Measurements from ENCODE around the gene CNTNAP2. TPM values are rescaled to one million over a fixed set of nuclear protein-coding genes. Genes with fewer than 3 reads are reported as not detected.

The CNTNAP2 gene
- total and polyA plus RNA-seq, 2 of the 8 experiments (the other 6 are each of a cell fraction or from before 2014, with no cell fraction given): 27.9 to 71.0 TPM

DNA sequence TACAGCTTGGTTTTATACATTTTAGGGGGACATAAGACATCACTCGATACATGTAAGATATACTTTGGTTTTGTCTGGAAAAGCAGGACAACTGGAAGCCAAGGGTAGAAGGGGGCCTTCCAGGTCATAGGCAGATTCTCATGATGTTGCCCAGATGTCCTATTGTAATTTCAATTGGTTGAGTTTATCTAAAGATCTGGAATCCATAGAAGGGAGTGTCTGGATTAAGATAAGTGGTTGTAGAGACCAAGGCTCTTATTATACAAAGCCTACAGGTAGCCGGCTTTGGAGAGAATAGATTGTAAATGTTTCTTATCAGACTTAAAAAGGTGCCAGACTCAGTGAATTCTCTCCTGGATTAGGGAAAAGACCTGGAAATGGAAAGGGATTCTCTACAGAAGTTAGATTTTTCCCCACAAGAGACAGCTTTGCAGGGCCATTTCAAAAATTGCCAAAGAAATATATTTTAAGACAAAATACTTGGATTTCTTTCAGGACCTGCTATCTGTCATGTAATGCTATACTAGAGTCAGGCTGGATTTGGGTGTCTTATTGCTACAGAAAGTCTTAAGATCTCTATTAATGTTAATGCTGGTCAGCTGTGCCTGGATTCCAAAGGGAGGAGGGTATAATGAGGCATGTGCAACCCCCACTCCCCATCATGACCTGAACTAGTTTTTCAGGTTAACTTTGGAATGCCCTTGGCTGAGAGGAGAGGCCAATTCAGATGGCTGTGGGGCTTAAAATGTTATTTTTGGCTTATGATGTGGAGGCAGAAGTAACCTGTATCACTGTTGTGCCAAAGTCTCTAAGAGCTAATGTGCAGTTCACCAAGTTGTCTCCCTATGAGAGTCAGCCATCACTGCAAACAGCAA lies 1962.8 kb downstream of the CNTNAP2 start:
- Histone ChIP-seq H3K36me3 (ENCODE audit: control insufficient read depth in 2 of 4, insufficient read depth in 4 of 4, low read length in 3 of 4) (no peaks in the 10 kb centered on the region), H4K20me1 (replicated peaks in 1 of 2; ENCODE audit: control insufficient read depth in 1 of 2, insufficient read depth in 2 of 2, low read length in 2 of 2) (no peaks in the 10 kb centered on the region), H3K56ac (replicated peaks; ENCODE audit: insufficient read length, low read depth, low read length) (no peak overlapping the region), H3K14ac (ENCODE audit: insufficient read length) (no peak overlapping the region), H2BK120ac (replicated peaks; ENCODE audit: low read depth, low read length) (no peak overlapping the region), H3K79me2 (ENCODE audit: control insufficient read depth in 1 of 2, insufficient read depth in 2 of 2, low read length in 2 of 2) (no peaks in the 10 kb centered on the region), H3K27ac (ENCODE audit: low read depth, low read length) (no peak overlapping the region), H3K4me3 (ENCODE audit: extremely low read depth in 1 of 4, insufficient read depth in 2 of 4, low read depth in 3 of 4, low read length in 4 of 4) (no peak overlapping the region), H3K9me3 (ENCODE audit: insufficient read depth in 2 of 2, low read depth in 1 of 2, low read length in 1 of 2) (peaks cover 3 to 6% of the 10 kb centered on the region in 2 experiments; a peak in 1 of 4 replicates), H3K79me1 (ENCODE audit: low read depth, low read length) (no peaks in the 10 kb centered on the region), H4K8ac (ENCODE audit: extremely low read depth, insufficient read depth, low read length) (no peak overlapping the region), H2AK5ac (ENCODE audit: low read depth, low read length) (no peak overlapping the region), H2BK15ac (ENCODE audit: low read length) (no peak overlapping the region), H2BK5ac (ENCODE audit: low read depth, low read length) (no peak overlapping the region), H3K27me3 (replicated peaks in 1 of 4; ENCODE audit: control insufficient read depth in 3 of 4, extremely low read depth in 1 of 4, insufficient read depth in 3 of 4, low read length in 3 of 4) (no peaks in the 10 kb centered on the region), H3K4ac (replicated peaks; ENCODE audit: insufficient read length, low read depth, low read length) (no peak overlapping the region), H3K4me1 (replicated peaks in 1 of 4; ENCODE audit: control insufficient read depth in 3 of 4, insufficient read depth in 4 of 4, low read length in 3 of 4) (no peaks in the 10 kb centered on the region), H3K18ac (ENCODE audit: extremely low read depth, low read length) (no peak overlapping the region), H3K9ac (replicated peaks in 1 of 4; ENCODE audit: extremely low read depth in 1 of 4, low read depth in 3 of 4, low read length in 3 of 4) (no peak overlapping the region), H4K91ac (replicated peaks; ENCODE audit: insufficient read length, low read length) (no peak overlapping the region), H3K4me2 (ENCODE audit: insufficient read depth in 1 of 2, low read depth in 2 of 2, low read length in 2 of 2) (no peak overlapping the region), H3K23ac (ENCODE audit: insufficient read length) (no peak overlapping the region), H2BK12ac (ENCODE audit: low read depth, low read length) (no peak overlapping the region), H3K23me2 (ENCODE audit: low read depth, low read length) (no peaks in the 10 kb centered on the region), H2AFZ (ENCODE audit: low read length) (no peak overlapping the region), H4K5ac (ENCODE audit: insufficient read length, low read depth, low read length) (no peak overlapping the region), H2BK20ac (ENCODE audit: low read length) (no peak overlapping the region)
- POLR2A ChIA-PET (ENCODE audit: partially characterized antibody): no interaction called here
- 87% methylated on average over 2 of the region's 2 CpGs; no CpG with 5 or more reads in 1 of the 2 experiments for WGBS, 2 experiments (ENCODE audit: extremely low coverage in 1 of 2, insufficient coverage in 1 of 2, insufficient read length in 1 of 2, insufficient replicate concordance in 2 of 2, low coverage in 1 of 2, low lambda C conversion rate in 2 of 2, missing lambda C conversion rate in 1 of 2)
- FAIRE-seq: no peak
- DNase-seq (ENCODE audit: low read depth in 1 of 2, low spot score in 2 of 2): no peak
- CTCF ChIA-PET (ENCODE audit: partially characterized antibody): interaction anchor here (0.5 kb wide), 1 partner anchor 40 kb away, joined by 6 read pairs; no protein-coding TSS in a partner anchor
- TF ChIP-seq KDM4A (IDR thresholded peaks at IDR 0.05; ENCODE audit: low read depth, low read length, severe bottlenecking) (no peak), KDM1A (IDR thresholded peaks at IDR 0.05; ENCODE audit: borderline replicate concordance, low read length) (no peak), CEBPB (IDR thresholded peaks at IDR 0.05; ENCODE audit: low read depth, low read length) (no peak), JUND (IDR thresholded peaks at IDR 0.05; ENCODE audit: low read length) (no peak), CBX5 (IDR thresholded peaks at IDR 0.05; ENCODE audit: low read depth, low read length) (no peak), NRF1 (IDR thresholded peaks at IDR 0.05; ENCODE audit: low read depth, low read length) (no peak), SIRT6 (IDR thresholded peaks at IDR 0.05; ENCODE audit: low read length) (no peak), RFX5 (IDR thresholded peaks at IDR 0.05; ENCODE audit: borderline replicate concordance, low read depth, low read length) (no peak), FOSL1 (IDR thresholded peaks at IDR 0.05; ENCODE audit: insufficient read depth, low read depth, low read length) (no peak), GABPA (IDR thresholded peaks at IDR 0.05; ENCODE audit: borderline replicate concordance, insufficient read depth, low read length) (no peak), EP300 (IDR thresholded peaks at IDR 0.05; ENCODE audit: borderline replicate concordance in 1 of 2, low read depth in 2 of 2, low read length in 2 of 2) (no peak), YY1 (IDR thresholded peaks at IDR 0.05; ENCODE audit: low read depth, low read length) (no peak)
